ENCODE data around the gene SP140.
"Not testable (repeated sequence)": the region's sequence is repeated elsewhere in the genome, so short reads cannot be mapped to it uniquely, and the experiment has no call there.

The SP140 gene

GRCh38 chr2:230267556-230267955 lies 42.0 kb downstream of the SP140 start:
- DNase-seq (ENCODE audit: extremely low read depth, insufficient read length): peak; percentile 80
- no peak for TF ChIP-seq CTCF (IDR thresholded peaks at IDR 0.05; ENCODE audit: insufficient read depth, low read length, poor library complexity, severe bottlenecking)
- H3K4me3 ChIP-seq (replicated peaks; ENCODE audit: low read depth, low read length): no peak overlapping the region

GRCh38 chr2:230268606-230269243 lies 43.2 kb downstream of the SP140 start:
- peak; percentile 34 for DNase-seq (ENCODE audit: extremely low read depth, insufficient read length)
- Histone ChIP-seq H3K27me3 (replicated peaks; ENCODE audit: control insufficient read depth, insufficient read depth, low read length) (no peaks in the 10 kb centered on the region), H3K4me3 (replicated peaks; ENCODE audit: low read depth, low read length) (no peak overlapping the region), H3K36me3 (ENCODE audit: control insufficient read depth, insufficient read depth, low read length) (peaks cover 3% of the 10 kb centered on the region)
- TF ChIP-seq CTCF (IDR thresholded peaks at IDR 0.05; ENCODE audit: insufficient read depth, low read length, poor library complexity, severe bottlenecking): no peak

More at GRCh38 chr2:230267556-230267955, 42.0 kb downstream of the SP140 start:
- peaks cover 3% of the 10 kb centered on the region for H3K36me3 ChIP-seq (ENCODE audit: control insufficient read depth, insufficient read depth, low read length)
- no peaks in the 10 kb centered on the region for H3K27me3 ChIP-seq (replicated peaks; ENCODE audit: control insufficient read depth, insufficient read depth, low read length)

GRCh38 chr2:230269715-230270114 lies 44.2 kb downstream of the SP140 start:
- Histone ChIP-seq H3K36me3 (ENCODE audit: control insufficient read depth, insufficient read depth, low read length) (peaks cover 3% of the 10 kb centered on the region), H3K4me3 (replicated peaks; ENCODE audit: low read depth, low read length) (no peak overlapping the region), H3K27me3 (replicated peaks; ENCODE audit: control insufficient read depth, insufficient read depth, low read length) (no peaks in the 10 kb centered on the region)
- peak; percentile 26 for DNase-seq (ENCODE audit: extremely low read depth, insufficient read length)
- TF ChIP-seq CTCF (IDR thresholded peaks at IDR 0.05; ENCODE audit: insufficient read depth, low read length, poor library complexity, severe bottlenecking): no peak

GRCh38 chr2:230282936-230283335 lies 57.4 kb downstream of the SP140 start:
- Histone ChIP-seq H3K4me3 (replicated peaks; ENCODE audit: low read depth, low read length) (no peak overlapping the region), H3K27me3 (replicated peaks; ENCODE audit: control insufficient read depth, insufficient read depth, low read length) (no peaks in the 10 kb centered on the region), H3K36me3 (ENCODE audit: control insufficient read depth, insufficient read depth, low read length) (peaks cover 6% of the 10 kb centered on the region)
- TF ChIP-seq CTCF (IDR thresholded peaks at IDR 0.05; ENCODE audit: insufficient read depth, low read length, poor library complexity, severe bottlenecking): no peak
- no peak for DNase-seq (ENCODE audit: extremely low read depth, insufficient read length)

GRCh38 chr2:230286048-230286447 lies 60.5 kb downstream of the SP140 start:
- Histone ChIP-seq H3K4me3 (replicated peaks; ENCODE audit: low read depth, low read length) (no peak overlapping the region), H3K36me3 (ENCODE audit: control insufficient read depth, insufficient read depth, low read length) (peaks cover 12% of the 10 kb centered on the region), H3K27me3 (replicated peaks; ENCODE audit: control insufficient read depth, insufficient read depth, low read length) (no peaks in the 10 kb centered on the region)
- TF ChIP-seq CTCF (IDR thresholded peaks at IDR 0.05; ENCODE audit: insufficient read depth, low read length, poor library complexity, severe bottlenecking): no peak
- DNase-seq (ENCODE audit: extremely low read depth, insufficient read length): no peak

GRCh38 chr2:230289311-230289710 lies 63.8 kb downstream of the SP140 start:
- DNase-seq (ENCODE audit: extremely low read depth, insufficient read length); H3K27me3 ChIP-seq (replicated peaks; ENCODE audit: control insufficient read depth, insufficient read depth, low read length): not testable (repeated sequence)
- H3K36me3 ChIP-seq (ENCODE audit: control insufficient read depth, insufficient read depth, low read length): peaks cover 14% of the 10 kb centered on the region

More at GRCh38 chr2:230289311-230289710, 63.8 kb downstream of the SP140 start:
- not testable (repeated sequence) for H3K4me3 ChIP-seq (replicated peaks; ENCODE audit: low read depth, low read length)

Measured in GM06990 (cell line).